Mucosa of stomach (tissue), 1 donor: ENCODE measurements around the gene FHIT.

Source experiments
- H3K27me3 ChIP-seq: one replicate; pipeline ENCODE4 v1.7.0; 2013; ENCODE audit warnings: mild to moderate bottlenecking, low read length; ENCODE audit not compliant: control insufficient read depth, insufficient read depth
- H3K36me3 ChIP-seq: one replicate; pipeline ENCODE4 v1.7.0; 2013; ENCODE audit warnings: low read length; ENCODE audit not compliant: control insufficient read depth, insufficient read depth
- H3K4me1 ChIP-seq: one replicate; pipeline ENCODE4 v1.7.0; 2013; ENCODE audit warnings: mild to moderate bottlenecking, low read length; ENCODE audit not compliant: control insufficient read depth, insufficient read depth
- H3K4me3 ChIP-seq: one replicate; pipeline ENCODE4 v1.7.0; 2013; ENCODE audit warnings: low read length
- H3K9ac ChIP-seq: one replicate; pipeline ENCODE4 v1.7.0; 2013; ENCODE audit warnings: mild to moderate bottlenecking, low read length, moderate library complexity
- H3K9me3 ChIP-seq: one replicate; pipeline ENCODE4 v1.7.0; 2013; ENCODE audit warnings: mild to moderate bottlenecking, low read length, moderate library complexity; ENCODE audit not compliant: control insufficient read depth
- donor health status: Pancreatic carcinoma.

The FHIT gene

GRCh38 chr3:60076331-60076730 is 1174.9 kb downstream of the FHIT start:
- Histone ChIP-seq H3K4me3 (no peak overlapping the region), H3K9me3 (no peaks in the 10 kb centered on the region), H3K4me1 (peaks cover 17% of the 10 kb centered on the region), H3K9ac (peak overlapping the region; percentile 31), H3K27me3 (no peaks in the 10 kb centered on the region), H3K36me3 (no peaks in the 10 kb centered on the region)

GRCh38 chr3:60073942-60074341 is 1177.3 kb downstream of the FHIT start:
- no peak overlapping the region for H3K9ac ChIP-seq
- H3K4me3 ChIP-seq, result no peak overlapping the region
- H3K4me1 ChIP-seq, result peaks cover 6% of the 10 kb centered on the region
- H3K27me3 ChIP-seq, result no peaks in the 10 kb centered on the region
- no peaks in the 10 kb centered on the region for H3K36me3 ChIP-seq
- no peaks in the 10 kb centered on the region for H3K9me3 ChIP-seq

GRCh38 chr3:60073228-60073627 is 1178.0 kb downstream of the FHIT start:
- H3K9ac ChIP-seq, result no peak overlapping the region
- H3K4me1 ChIP-seq, result peaks cover 6% of the 10 kb centered on the region
- no peaks in the 10 kb centered on the region for H3K36me3 ChIP-seq
- no peak overlapping the region for H3K4me3 ChIP-seq
- H3K9me3 ChIP-seq, result no peaks in the 10 kb centered on the region
- no peaks in the 10 kb centered on the region for H3K27me3 ChIP-seq

- no peaks in the 10 kb centered on the region for H3K9me3 ChIP-seq
- no peak overlapping the region for H3K9ac ChIP-seq
- no peaks in the 10 kb centered on the region for H3K36me3 ChIP-seq
- no peak overlapping the region for H3K4me3 ChIP-seq
- no peaks in the 10 kb centered on the region for H3K27me3 ChIP-seq
- H3K4me1 ChIP-seq, result no peaks in the 10 kb centered on the region
Observed at GRCh38 chr3:60070366-60070765, 1180.9 kb downstream of the FHIT start.

- Histone ChIP-seq H3K9me3 (no peaks in the 10 kb centered on the region), H3K27me3 (no peaks in the 10 kb centered on the region), H3K4me1 (peaks cover 8% of the 10 kb centered on the region), H3K9ac (no peak overlapping the region), H3K4me3 (no peak overlapping the region), H3K36me3 (no peaks in the 10 kb centered on the region)
Observed at GRCh38 chr3:60065227-60065868, 1185.9 kb downstream of the FHIT start.

GRCh38 chr3:60064210-60065178 is 1186.8 kb downstream of the FHIT start:
- Histone ChIP-seq H3K36me3 (no peaks in the 10 kb centered on the region), H3K27me3 (no peaks in the 10 kb centered on the region), H3K9ac (no peak overlapping the region), H3K4me1 (peaks cover 8% of the 10 kb centered on the region), H3K9me3 (no peaks in the 10 kb centered on the region), H3K4me3 (no peak overlapping the region)

- Histone ChIP-seq H3K27me3 (no peaks in the 10 kb centered on the region), H3K9me3 (no peaks in the 10 kb centered on the region), H3K4me1 (no peaks in the 10 kb centered on the region), H3K9ac (no peak overlapping the region), H3K4me3 (no peak overlapping the region), H3K36me3 (no peaks in the 10 kb centered on the region)
Observed at GRCh38 chr3:60056404-60056803, 1194.8 kb downstream of the FHIT start.

GRCh38 chr3:60055765-60056164 is 1195.5 kb downstream of the FHIT start:
- no peaks in the 10 kb centered on the region for H3K27me3 ChIP-seq
- no peak overlapping the region for H3K4me3 ChIP-seq
- no peaks in the 10 kb centered on the region for H3K9me3 ChIP-seq
- no peak overlapping the region for H3K9ac ChIP-seq
- no peaks in the 10 kb centered on the region for H3K4me1 ChIP-seq
- H3K36me3 ChIP-seq, result no peaks in the 10 kb centered on the region

GRCh38 chr3:60053526-60054265 is 1197.6 kb downstream of the FHIT start:
- Histone ChIP-seq H3K9me3 (no peaks in the 10 kb centered on the region), H3K36me3 (no peaks in the 10 kb centered on the region), H3K4me1 (no peaks in the 10 kb centered on the region), H3K4me3 (no peak overlapping the region), H3K27me3 (no peaks in the 10 kb centered on the region), H3K9ac (no peak overlapping the region)

- Histone ChIP-seq H3K9ac (no peak overlapping the region), H3K27me3 (no peaks in the 10 kb centered on the region), H3K4me1 (no peaks in the 10 kb centered on the region), H3K4me3 (no peak overlapping the region), H3K9me3 (no peaks in the 10 kb centered on the region), H3K36me3 (no peaks in the 10 kb centered on the region)
Observed at GRCh38 chr3:60048447-60048848, 1202.8 kb downstream of the FHIT start.

- no peak overlapping the region for H3K9ac ChIP-seq
- no peaks in the 10 kb centered on the region for H3K27me3 ChIP-seq
- no peak overlapping the region for H3K4me3 ChIP-seq
- H3K9me3 ChIP-seq, result no peaks in the 10 kb centered on the region
- no peaks in the 10 kb centered on the region for H3K36me3 ChIP-seq
- H3K4me1 ChIP-seq, result no peaks in the 10 kb centered on the region
Observed at GRCh38 chr3:60047426-60048200, 1203.6 kb downstream of the FHIT start.
